Trophoblast cell (in vitro differentiated cells and primary cell): ENCODE data around the gene ELOVL5.
"Not testable (repeated sequence)": the region's sequence is repeated elsewhere in the genome, so short reads cannot be mapped to it uniquely, and the experiment has no call there.

Source experiments
- DNase-seq, 2 donors: peaks; one replicate each; pipeline ENCODE4 v3.0.0-alpha.2; 2016
- H2AFZ ChIP-seq: 2 replicates; pipeline ENCODE4 v1.6.1; 2013; ENCODE audit warnings: low read length, moderate library complexity, mild to moderate bottlenecking; ENCODE audit not compliant: insufficient read depth, poor library complexity
- H2AK5ac ChIP-seq: 2 replicates; pipeline ENCODE4 v1.6.1; 2013; ENCODE audit warnings: mild to moderate bottlenecking, low read length
- H2BK120ac ChIP-seq: 2 replicates; pipeline ENCODE4 v1.6.1; 2013; ENCODE audit warnings: low read length, mild to moderate bottlenecking, moderate library complexity; ENCODE audit not compliant: insufficient read depth, poor library complexity
- H2BK12ac ChIP-seq: 2 replicates; pipeline ENCODE4 v1.6.1; 2013; ENCODE audit warnings: mild to moderate bottlenecking, low read length, moderate library complexity
- H2BK5ac ChIP-seq: 2 replicates; pipeline ENCODE4 v1.6.1; 2013; ENCODE audit warnings: low read length, low read depth, moderate library complexity, mild to moderate bottlenecking; ENCODE audit not compliant: poor library complexity
- H3K14ac ChIP-seq: 2 replicates; pipeline ENCODE4 v1.6.1; 2013; ENCODE audit warnings: mild to moderate bottlenecking, low read length
- H3K18ac ChIP-seq: 2 replicates; pipeline ENCODE4 v1.6.1; 2013; ENCODE audit warnings: mild to moderate bottlenecking, low read length
- H3K23ac ChIP-seq: 2 replicates; pipeline ENCODE4 v1.6.1; 2013; ENCODE audit warnings: low read length
- H3K27ac ChIP-seq: 2 replicates; pipeline ENCODE4 v1.5.1; 2013; ENCODE audit warnings: low read depth, mild to moderate bottlenecking, inconsistent platforms, low read length, moderate library complexity
- H3K27me3 ChIP-seq: 2 replicates; pipeline ENCODE4 v1.6.1; 2013; ENCODE audit warnings: inconsistent platforms, mild to moderate bottlenecking, low read length, moderate library complexity; ENCODE audit not compliant: insufficient read depth
- H3K36me3 ChIP-seq, 2 experiments: 1 replicate in 1 of 2; 2 replicates in 1 of 2; pipeline ENCODE4 v1.6.1; 2013; ENCODE audit warnings: low read length in 2 of 2, mild to moderate bottlenecking in 2 of 2, moderate library complexity in 1 of 2; ENCODE audit not compliant: insufficient read depth in 2 of 2, control insufficient read depth in 1 of 2
- H3K4ac ChIP-seq: 2 replicates; pipeline ENCODE4 v1.6.1; 2013; ENCODE audit warnings: low read depth, mild to moderate bottlenecking, low read length, moderate library complexity
- H3K4me1 ChIP-seq, 2 experiments: 1 replicate in 1 of 2; 2 replicates in 1 of 2; pipeline ENCODE4 v1.6.1; 2013; ENCODE audit warnings: low read length in 2 of 2, mild to moderate bottlenecking in 2 of 2, moderate library complexity in 1 of 2; ENCODE audit not compliant: insufficient read depth in 2 of 2, control insufficient read depth in 1 of 2
- H3K4me2 ChIP-seq: 2 replicates; pipeline ENCODE4 v1.6.1; 2013; ENCODE audit warnings: inconsistent platforms, mild to moderate bottlenecking, low read length, moderate library complexity
- H3K4me3 ChIP-seq: 2 replicates; pipeline ENCODE4 v1.5.1; 2013; ENCODE audit warnings: mild to moderate bottlenecking, low read depth, low read length, inconsistent platforms
- H3K79me1 ChIP-seq: one replicate; pipeline ENCODE4 v1.6.1; 2013; ENCODE audit warnings: low read length
- H3K79me2 ChIP-seq: 2 replicates; pipeline ENCODE4 v1.6.1; 2013; ENCODE audit warnings: low read length, mild to moderate bottlenecking; ENCODE audit not compliant: control insufficient read depth, insufficient read depth, poor library complexity
- H3K9ac ChIP-seq: 2 replicates; pipeline ENCODE4 v1.6.1; 2013; ENCODE audit warnings: mild to moderate bottlenecking, low read length
- H3K9me3 ChIP-seq: 2 replicates; pipeline ENCODE4 v1.6.1; 2013; ENCODE audit warnings: low read depth, mild to moderate bottlenecking, control low read depth, inconsistent platforms, low read length; ENCODE audit not compliant: insufficient read depth
- H4K12ac ChIP-seq: 2 replicates; pipeline ENCODE4 v1.6.1; 2013; ENCODE audit warnings: low read depth, mild to moderate bottlenecking, low read length, moderate library complexity
- H4K8ac ChIP-seq: 2 replicates; pipeline ENCODE4 v1.6.1; 2013; ENCODE audit warnings: low read depth, mild to moderate bottlenecking, low read length, moderate library complexity
- H4K91ac ChIP-seq: one replicate; pipeline ENCODE4 v1.6.1; 2013; ENCODE audit warnings: low read depth, mild to moderate bottlenecking, low read length, moderate library complexity
- WGBS: extraction: QIAGEN DNeasy Blood & Tissue Kit; methylation state at CpG from one replicate; pipeline ENCODE4 v1.1.7; 2013; ENCODE audit warnings: missing lambda C conversion rate; ENCODE audit not compliant: insufficient read length, insufficient coverage; ENCODE audit errors: extremely low coverage; 5-methylcytosine and 5-hydroxymethylcytosine counted together

ELOVL5 gene

DNA sequence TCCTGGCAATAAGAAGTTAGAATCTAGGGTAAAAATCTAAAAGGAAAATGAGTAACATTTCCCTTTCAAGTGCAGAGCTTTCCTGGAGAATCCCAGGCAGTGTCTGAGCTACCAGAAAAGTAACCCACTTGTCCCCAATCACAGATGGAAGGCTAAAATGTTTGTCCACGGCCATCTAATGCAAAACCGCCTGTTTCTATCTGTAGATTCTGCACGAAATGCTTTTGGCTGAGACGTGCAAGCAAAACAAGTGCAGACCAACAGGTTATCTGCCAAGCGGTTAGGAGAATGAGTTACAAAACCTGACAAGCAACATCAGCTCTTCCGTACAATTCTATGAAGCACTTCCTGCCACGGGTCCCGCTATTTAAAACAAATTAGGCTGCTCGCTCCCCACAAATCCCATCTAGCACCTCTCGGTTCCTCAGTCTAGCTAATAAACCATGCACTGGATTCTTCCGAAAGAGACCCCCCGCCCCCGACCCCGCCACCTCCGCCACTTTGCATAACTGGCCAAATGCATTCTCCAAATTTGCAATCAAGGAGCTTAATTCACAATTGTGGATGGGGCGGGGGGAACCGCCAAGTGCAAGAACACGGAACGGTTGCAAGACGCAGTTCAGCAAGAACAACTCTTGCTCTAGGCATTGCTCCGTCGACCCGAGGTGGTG lies 1.4 kb downstream of the ELOVL5 start:
- no peak overlapping the region for H3K23ac ChIP-seq
- no peak overlapping the region for H3K14ac ChIP-seq
- H3K9ac ChIP-seq = peak overlapping the region; percentile 35
- no peaks in the 10 kb centered on the region for H3K27me3 ChIP-seq
- no peak overlapping the region for H4K12ac ChIP-seq
- no peak overlapping the region for H2AFZ ChIP-seq
- H3K4me1 ChIP-seq = peaks cover 0 to 5% of the 10 kb centered on the region in 2 experiments
- H2AK5ac ChIP-seq = no peak overlapping the region
- no peak overlapping the region for H2BK120ac ChIP-seq
- no peak overlapping the region for H4K8ac ChIP-seq
- no peaks in the 10 kb centered on the region for H3K9me3 ChIP-seq
- H3K27ac ChIP-seq = no peak overlapping the region
- no peak overlapping the region for H4K91ac ChIP-seq
- no CpG with 5 or more reads among the region's 23 CpGs for WGBS
- no peak overlapping the region for H2BK12ac ChIP-seq
- peaks cover 13% of the 10 kb centered on the region for H3K79me2 ChIP-seq
- H2BK5ac ChIP-seq = no peak overlapping the region
- peaks cover 10% of the 10 kb centered on the region for H3K79me1 ChIP-seq
- peak overlapping the region; percentile 24 for H3K4ac ChIP-seq
- H3K4me3 ChIP-seq = peak overlapping the region; percentile 97
- DNase-seq = peak in 1 of 2 donors; percentile 44
- H3K18ac ChIP-seq = peak overlapping the region; percentile 57
- peaks cover 0 to 2% of the 10 kb centered on the region in 2 experiments for H3K36me3 ChIP-seq
- H3K4me2 ChIP-seq = peak overlapping the region; percentile 96

DNA sequence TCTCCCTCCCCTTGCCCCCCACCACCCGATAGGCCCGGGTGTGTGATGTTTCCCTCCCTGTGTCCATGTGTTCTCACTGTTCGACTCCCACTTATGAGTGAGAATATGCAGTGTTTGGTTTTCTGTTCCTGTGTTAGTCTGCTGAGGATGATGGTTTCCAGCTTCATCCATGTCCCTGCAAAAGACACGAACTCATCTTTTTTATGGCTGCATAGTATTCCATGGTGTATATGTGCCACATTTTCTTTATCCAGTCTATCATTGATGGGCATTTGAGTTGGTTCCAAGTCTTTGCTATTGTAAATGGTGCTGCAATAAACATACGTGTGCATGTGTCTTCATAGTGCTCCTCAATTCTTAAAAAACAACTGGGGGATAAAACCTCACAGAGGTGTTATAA lies 2.7 kb downstream of the ELOVL5 start:
- H2AFZ ChIP-seq, H3K9me3 ChIP-seq, H3K14ac ChIP-seq, H3K36me3 ChIP-seq, H4K91ac ChIP-seq, DNase-seq, H2BK5ac ChIP-seq, H2BK120ac ChIP-seq, H3K23ac ChIP-seq, H3K4me1 ChIP-seq, H3K4me2 ChIP-seq, H4K8ac ChIP-seq, H4K12ac ChIP-seq, H3K4me3 ChIP-seq, H3K9ac ChIP-seq, H3K27ac ChIP-seq, H2BK12ac ChIP-seq, H3K18ac ChIP-seq, H2AK5ac ChIP-seq, H3K27me3 ChIP-seq: not testable (repeated sequence)
- peaks cover 10% of the 10 kb centered on the region for H3K79me1 ChIP-seq
- no CpG with 5 or more reads among the region's 5 CpGs for WGBS
- peak overlapping the region; percentile 21 for H3K4ac ChIP-seq
- peaks cover 13% of the 10 kb centered on the region for H3K79me2 ChIP-seq

DNA sequence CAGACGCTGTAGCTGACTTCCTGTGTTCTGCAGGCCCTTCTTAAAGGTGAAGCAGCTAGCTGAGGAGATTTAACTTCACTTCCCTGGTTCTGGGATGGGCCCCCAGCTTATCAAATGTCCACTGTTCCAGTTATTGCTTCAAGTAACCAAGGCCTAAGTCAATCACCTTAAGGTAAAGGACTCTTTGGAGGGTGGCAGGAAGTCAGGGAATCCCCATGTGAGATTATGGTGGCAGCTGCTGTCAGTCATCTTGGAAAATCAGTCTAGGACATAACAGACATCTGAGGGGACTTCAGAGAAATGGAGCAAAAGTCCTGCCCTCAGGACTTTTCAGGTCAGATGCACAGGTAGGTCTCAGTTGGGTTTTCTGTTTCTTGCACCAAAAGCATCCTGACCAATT lies 3.8 kb downstream of the ELOVL5 start:
- Histone ChIP-seq H3K79me2 (peaks cover 13% of the 10 kb centered on the region), H2AFZ (no peak overlapping the region), H4K8ac (no peak overlapping the region), H3K27me3 (no peaks in the 10 kb centered on the region), H3K79me1 (peaks cover 10% of the 10 kb centered on the region), H3K27ac (no peak overlapping the region), H3K4me1 (peaks cover 0 to 5% of the 10 kb centered on the region in 2 experiments), H2BK12ac (no peak overlapping the region), H3K4me2 (no peak overlapping the region), H4K91ac (no peak overlapping the region), H3K4me3 (no peak overlapping the region), H3K14ac (no peak overlapping the region), H2AK5ac (no peak overlapping the region), H4K12ac (no peak overlapping the region), H3K18ac (peak overlapping the region; percentile 56), H3K9ac (no peak overlapping the region), H2BK120ac (no peak overlapping the region), H3K9me3 (no peaks in the 10 kb centered on the region), H3K36me3 (peaks cover 0 to 2% of the 10 kb centered on the region in 2 experiments), H3K23ac (no peak overlapping the region), H2BK5ac (no peak overlapping the region), H3K4ac (peak overlapping the region; percentile 48)
- no CpG with 5 or more reads among the region's 1 CpG for WGBS
- DNase-seq = no peak

DNA sequence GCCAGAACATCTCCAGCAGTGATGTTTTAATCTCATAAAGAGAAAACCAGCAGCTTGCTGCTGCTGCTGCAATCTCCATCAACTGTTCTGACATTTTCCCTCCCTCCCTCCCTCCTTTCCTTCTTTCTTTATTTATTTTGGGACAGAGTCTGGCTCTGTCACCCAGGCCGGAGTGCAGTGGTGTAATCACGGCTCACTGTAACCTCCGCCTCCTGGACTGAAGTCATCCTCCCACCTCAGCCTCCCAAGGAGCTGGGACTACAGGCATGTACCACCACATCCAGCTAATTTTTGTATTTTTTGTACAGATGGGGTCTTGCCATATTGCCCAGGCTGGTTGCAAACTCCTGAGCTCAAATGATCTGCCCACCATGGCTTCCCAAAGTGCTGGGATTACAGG lies 5.7 kb downstream of the ELOVL5 start:
- H4K8ac ChIP-seq = no peak overlapping the region
- WGBS = no CpG with 5 or more reads among the region's 3 CpGs
- H3K23ac ChIP-seq = no peak overlapping the region

More for the DNA sequence above, 5.7 kb downstream of the ELOVL5 start:
- H2AK5ac ChIP-seq = no peak overlapping the region
- H3K4me2 ChIP-seq = no peak overlapping the region
- no peak overlapping the region for H3K18ac ChIP-seq
- H3K9ac ChIP-seq = no peak overlapping the region
- H2BK12ac ChIP-seq = no peak overlapping the region
- no peaks in the 10 kb centered on the region for H3K27me3 ChIP-seq
- H3K79me1 ChIP-seq = no peaks in the 10 kb centered on the region
- no peak for DNase-seq
- H4K12ac ChIP-seq = no peak overlapping the region
- no peak overlapping the region for H3K27ac ChIP-seq
- H3K79me2 ChIP-seq = peaks cover 7% of the 10 kb centered on the region
- peak overlapping the region; percentile 72 for H3K4ac ChIP-seq
- H2BK120ac ChIP-seq = no peak overlapping the region
- H2AFZ ChIP-seq = no peak overlapping the region
- H3K36me3 ChIP-seq = peaks cover 0 to 2% of the 10 kb centered on the region in 2 experiments
- no peak overlapping the region for H3K14ac ChIP-seq
- H3K4me1 ChIP-seq = peaks cover 0 to 2% of the 10 kb centered on the region in 2 experiments
- no peak overlapping the region for H4K91ac ChIP-seq
- H3K9me3 ChIP-seq = no peaks in the 10 kb centered on the region
- H3K4me3 ChIP-seq = no peak overlapping the region
- no peak overlapping the region for H2BK5ac ChIP-seq
